Forelimb muscle (tissue), 1 donor: Measurements from ENCODE around the gene SCAF1. TPM values are rescaled to one million over a fixed set of nuclear protein-coding genes. Genes with fewer than 3 reads are reported as not detected.
A peak's percentile ranks its signal among the peaks of the same experiment; 100 is the strongest.

Source experiments
- DNase-seq: peaks from one replicate; pipeline ENCODE4 v3.0.0-alpha.2; 2013; ENCODE audit warnings: low read depth
- polyA plus RNA-seq: library from polyadenylated mRNA; unstranded; fragments of 120-200 nt; gene quantifications from one replicate; pipeline ENCODE4 v1.2.1, GENCODE V29; 2013; ENCODE audit not compliant: insufficient read length

SCAF1 gene
- polyA plus RNA-seq, 1 donor, result 29.9 TPM

DNA sequence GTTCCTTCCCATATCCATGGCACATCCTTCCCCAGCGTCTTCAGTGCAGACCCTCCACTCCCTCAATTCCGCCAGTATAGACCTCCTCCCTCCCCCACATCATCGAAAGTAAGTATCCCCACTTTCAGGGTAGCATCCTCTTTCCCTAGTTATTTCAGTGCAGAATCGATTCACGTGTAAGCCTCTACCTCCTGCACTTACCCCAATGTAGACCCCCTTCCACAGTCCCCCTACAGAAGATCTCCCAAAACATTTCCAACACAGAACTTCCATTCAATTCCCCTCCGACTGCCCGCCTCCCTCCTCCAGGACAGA is 23.0 kb downstream of the SCAF1 start:
- no peak for DNase-seq

DNA sequence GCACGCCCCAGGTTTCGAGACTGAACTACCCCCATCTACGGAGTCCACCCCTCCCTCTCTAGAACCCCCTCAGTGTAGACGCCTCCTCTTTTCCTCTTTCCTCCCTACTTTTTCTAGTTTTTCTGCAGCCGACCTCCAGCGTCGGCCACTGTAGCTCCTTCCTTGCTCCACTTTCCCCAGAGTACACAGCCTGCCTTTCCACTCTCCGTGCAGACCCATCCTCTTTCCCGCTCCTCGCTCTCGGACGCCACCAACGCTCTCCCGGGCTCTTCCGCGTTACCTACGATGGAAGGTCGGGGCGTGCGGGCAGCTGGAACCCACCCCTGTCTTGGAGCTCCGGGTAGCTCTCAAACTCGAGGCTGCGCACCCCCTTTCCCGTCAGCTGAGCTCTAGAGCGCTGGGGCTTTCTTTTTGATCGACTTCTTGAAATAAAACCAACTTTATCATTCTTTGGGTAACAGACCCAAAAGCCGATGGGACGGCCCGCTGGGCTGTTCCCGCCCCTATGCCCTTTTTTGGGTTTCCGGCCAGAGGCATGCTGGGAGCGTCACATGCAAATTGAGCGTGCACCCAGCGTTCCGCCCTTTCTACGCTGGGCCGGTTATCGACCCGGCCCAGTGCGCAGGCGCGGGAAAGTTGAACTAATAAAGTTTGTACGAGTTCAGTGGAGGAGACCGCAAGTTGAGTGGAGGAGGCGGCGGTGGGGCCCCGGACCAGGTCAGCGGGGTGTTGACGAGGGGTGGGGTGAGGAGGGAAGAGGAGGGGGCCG is 23.5 kb downstream of the SCAF1 start, which contains the start of the genes BCL2L12 and IRF3:
BCL2L12 (plus strand) TSS at position 583 of the 769 bp plus-strand sequence. CDS start 760 bp downstream, outside the sequence.
IRF3 (minus strand) TSS at position 507 of the 769 bp plus-strand sequence. CDS start 1,019 bp downstream, outside the sequence.
- peak; percentile 94 for DNase-seq

DNA sequence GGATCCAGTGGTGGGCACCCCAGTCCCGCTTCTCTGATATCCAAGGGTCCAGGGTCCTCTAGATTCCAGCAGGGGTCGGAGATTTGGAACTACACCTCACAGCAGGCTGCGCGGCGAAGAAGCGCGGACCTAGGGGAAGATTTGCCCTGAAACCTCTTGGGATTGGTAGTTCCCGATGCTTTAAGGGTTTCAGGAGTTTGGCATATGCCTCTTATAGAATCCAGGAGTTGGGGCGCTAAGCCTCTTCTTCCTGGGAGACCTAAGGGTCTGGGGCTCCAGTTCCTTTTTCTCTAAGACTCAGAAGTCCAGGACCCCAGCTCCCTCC is 24.1 kb downstream of the SCAF1 start:
- DNase-seq, result no peak

DNA sequence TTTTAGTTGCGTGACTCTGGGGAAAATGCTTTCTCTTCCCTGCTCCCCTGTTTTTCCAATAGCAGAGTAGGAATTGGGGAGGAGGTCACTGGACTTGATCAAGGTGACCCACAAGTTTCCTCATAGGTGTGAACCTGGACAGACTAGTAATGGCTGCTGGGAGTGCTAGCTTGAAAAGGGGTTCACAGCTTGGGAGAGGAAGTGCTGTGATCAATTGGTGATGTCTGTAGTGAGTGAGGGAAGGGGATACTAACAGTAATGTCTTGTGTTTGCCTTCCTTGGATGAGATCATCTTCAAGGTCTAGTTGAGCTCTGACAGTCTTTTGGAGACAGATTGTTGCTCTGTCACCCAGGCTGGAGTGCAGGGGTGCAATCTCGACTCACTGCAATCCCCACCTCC is 25.5 kb downstream of the SCAF1 start:
- no peak for DNase-seq

DNA sequence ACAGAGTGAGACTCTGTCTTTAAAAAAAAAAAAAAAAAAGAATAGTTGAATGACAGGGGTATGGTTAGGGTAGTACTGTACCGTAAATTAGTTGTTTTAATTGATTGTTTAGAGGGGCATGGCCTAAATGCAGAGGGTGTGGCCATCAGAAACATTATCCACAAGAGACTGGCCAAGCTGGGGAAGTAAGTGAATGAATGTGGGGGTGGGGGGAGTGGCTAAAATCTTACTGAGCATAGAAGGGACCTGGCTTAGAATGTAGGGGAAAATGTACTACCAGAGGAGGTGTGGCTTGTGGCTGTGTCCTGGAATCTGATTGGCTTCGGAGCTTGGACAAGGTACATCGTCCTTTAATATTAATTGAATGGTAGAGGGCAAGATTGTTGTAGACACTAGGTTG is 27.5 kb downstream of the SCAF1 start:
- DNase-seq, result no peak

DNA sequence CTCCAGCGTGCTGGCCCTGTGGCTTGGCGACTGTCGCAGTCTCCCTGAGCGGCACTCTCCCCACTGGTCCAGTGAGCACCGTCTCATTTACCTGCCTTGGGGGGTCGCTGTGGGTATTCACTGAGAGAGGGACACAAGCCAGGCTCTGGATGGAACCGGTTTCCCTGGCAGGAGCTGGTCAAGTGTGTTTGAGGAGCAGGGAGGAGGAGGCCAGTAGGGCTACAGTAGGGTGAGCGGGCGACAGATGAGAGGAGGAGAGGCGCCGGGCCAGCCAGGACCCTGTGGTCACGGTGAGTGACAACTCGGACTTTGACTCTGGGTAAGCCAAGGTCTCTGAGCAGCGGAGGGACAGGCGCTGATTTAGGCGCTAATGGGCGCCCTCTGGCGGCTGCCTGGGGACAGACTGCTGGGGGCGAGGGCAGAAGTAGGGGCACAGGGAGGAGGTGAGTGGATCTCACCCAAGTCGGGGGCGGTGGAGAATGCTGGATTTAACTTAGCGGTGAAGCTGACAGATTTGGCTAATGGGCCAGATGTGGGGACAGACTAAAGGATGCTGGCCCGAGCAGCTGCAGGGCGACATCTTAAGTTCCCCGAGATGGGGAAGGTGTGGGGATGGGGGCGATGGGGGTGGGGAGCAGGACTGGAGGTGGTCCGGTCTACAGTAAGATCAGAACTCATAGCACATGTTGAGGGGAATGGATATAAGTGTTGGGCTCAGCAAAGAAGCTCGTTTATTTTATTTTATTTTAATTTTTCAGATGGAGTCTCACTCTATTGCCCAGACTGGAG is 30.3 kb downstream of the SCAF1 start:
- no peak for DNase-seq

DNA sequence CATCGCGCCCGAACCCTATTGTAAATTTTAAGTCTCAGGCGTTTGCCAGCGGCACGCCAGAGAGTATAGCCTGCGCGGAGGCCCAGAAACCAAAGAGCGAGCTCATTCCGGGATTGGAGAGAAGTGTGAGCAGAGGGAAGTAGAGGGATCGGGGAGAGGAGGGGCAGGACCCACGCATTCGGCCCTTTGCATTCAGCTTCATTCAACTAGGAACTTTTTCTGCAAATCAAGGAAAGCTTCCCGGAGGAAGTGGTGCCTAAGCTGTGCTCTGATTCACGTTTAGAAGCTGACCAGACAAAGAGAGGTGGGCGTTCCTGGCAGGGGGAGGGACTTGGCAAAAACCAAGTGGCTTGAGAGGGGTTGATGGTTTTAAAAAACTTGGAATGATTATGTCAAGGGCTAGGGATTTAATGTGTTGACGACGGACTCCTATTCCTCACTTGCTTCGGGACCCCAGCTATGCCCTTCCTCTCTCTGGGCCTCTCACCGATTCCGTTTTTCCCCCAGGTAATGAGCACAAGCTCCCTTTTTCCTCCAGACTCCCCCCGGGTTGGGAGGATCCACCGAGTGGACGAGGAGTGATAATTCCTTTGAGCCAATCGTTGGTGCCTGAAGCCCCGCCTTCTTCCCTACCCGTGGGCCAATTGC is 34.3 kb downstream of the SCAF1 start:
- peak; percentile 88 for DNase-seq

DNA sequence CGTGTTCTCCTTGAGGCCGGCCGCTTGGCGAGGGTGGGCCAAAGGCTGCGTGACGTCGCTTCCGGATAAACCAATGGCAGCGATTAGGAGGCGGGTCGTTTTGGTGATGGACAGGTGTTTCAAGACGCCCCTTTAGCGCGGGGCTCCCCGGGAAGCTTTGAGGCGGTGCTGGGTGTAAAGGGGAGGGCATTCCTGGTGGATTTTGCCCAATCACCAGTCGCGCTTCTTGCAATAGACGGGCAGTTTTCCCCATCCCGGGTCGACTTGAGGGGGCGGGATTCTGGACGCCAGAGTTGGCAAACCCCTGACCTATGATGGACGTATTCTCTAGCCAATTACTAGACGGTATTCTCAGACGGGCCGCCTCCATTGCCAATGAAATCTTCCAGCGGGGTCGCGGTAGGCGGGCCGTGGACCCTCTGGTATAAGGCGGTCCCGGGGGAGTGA is 34.8 kb downstream of the SCAF1 start:
- DNase-seq, result peak; percentile 100

DNA sequence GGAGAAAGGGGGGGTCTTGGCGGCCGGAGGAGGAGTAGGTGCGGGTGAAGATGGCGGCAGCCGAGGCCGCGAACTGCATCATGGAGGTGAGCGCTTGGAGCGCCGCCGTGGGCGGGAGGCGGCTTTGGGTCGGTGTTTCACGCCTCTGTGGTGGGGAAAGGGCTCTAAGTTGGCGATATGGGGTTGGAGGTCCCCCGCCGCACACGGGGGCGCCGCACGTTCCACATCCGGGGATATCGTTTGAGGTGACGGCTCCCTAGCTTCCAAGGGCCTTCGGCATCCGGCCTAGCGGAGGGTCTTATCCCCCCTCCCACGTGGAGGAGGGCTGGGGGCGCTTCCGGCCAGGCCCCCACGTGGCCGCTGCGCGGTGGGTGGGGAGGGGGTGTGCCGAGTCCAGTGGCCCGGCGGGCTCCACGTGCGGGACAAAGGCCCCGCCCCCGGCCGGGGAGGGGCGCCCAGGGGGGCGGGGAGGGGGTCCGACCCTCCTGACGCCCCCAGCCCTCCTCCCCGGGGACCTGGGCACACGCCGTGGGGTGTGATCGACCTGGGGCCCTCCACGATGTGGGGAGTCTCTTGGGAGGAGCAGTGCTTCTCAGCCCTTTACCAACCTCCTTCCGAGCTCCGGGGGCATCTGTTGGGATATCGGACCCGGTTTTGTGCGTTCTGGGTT is 35.4 kb downstream of the SCAF1 start, which contains the start of gene PRMT1:
PRMT1 (plus strand) TSS at position 41 of the 670 bp plus-strand sequence; CDS start at position 51, 10 bp downstream.
- DNase-seq, result no peak

DNA sequence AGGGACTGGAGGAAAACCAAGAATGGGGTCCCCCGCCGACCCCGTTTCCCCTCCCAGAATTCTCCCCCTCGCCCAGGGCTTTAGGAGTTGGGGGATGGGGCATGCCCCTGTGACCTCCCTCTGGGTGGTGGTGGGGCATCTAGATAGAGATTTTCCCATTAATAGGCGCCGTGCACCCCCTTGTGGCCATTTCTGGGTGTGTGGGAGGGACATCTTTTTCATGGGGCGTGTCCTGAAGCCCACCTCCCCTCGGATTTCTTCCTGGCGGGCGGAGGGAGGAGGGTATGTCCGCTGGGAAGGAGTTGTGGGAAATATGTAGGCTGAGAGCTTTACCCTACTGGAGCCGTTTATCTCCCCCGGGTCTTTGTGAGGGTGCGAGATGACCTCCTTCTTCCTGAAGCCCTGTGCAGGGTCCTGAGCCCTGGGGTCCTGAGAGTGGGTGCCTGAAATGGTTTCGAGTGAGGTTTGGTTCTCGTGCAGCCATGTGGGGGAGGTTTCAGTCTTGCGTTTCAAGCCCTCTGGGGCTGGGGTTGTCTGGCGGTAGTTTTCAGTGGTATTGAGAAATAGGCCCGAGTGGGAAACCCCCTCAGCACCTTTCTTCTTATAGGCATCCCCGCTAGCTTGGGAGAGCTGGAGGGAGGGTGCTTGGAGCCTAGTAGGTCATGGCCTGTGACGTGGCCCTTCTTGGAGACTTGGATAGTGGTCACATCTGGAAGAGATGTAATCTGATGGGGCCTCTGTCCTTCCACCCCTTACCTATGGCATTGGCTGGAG is 36.1 kb downstream of the SCAF1 start:
- no peak for DNase-seq

DNA sequence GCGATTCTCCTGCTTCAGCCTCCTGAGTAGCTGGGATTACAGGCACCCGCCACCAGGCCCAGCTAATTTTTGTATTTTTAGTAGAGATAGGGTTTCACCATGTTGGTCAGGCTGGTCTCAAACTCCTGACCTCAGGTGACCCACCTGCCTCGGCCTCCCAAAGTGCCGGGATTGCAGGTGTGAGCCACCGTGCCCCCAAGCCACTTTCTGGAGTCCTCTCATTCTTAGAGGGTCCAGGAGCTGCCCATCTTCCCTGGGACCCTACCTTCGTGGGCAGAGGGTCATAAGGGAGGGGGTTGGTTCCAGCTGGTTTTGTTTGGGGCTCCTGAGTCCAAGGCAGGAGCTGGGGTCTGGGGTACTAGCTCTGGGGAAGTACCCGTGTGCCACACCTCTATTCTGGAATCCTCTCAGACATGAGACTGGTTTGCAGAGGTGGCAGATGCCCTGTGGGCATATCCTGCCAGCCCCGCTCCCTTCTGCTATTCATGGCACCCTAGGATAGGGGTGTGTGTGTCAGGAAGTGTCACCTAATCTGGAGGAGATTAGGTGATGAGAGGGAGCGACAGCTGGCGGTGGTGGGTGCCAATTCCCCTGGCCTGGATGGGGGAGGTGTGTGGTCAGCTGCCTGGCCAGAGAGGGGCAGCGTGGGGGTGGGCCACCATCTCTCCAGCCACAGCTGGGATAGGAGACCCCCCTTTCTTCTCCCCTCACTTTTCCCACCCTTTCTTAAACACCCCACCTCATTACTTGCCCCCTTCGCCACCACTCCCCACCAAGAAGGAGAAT is 37.2 kb downstream of the SCAF1 start:
- no peak for DNase-seq

DNA sequence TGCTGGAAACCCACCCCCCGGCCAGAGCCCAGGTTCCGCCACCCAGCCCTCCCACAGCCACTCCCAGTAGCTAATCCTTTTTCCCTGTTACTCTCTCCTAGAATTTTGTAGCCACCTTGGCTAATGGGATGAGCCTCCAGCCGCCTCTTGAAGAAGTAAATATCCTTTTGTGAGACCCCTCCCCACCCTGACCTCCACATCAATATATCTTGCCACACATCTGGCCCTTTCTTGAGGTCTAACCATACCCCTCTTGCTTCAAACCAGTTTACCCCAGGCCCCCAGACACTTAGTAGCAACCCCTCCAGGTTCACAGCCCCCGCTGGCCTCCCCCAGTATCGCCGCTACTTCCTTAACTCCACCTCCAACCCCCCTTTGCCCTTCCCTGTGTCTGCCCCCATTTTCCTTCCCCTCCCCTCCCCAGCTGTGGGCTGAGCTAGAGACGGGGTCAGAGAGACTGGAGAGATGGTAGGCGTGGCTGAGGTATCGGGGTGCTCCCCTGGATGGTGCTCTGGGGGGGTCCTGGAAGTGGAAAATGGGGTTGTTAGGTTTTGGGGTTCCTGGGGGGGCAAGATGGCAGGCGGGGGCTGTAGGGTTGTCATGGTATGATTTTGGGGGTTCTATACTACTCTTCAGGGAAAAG is 37.9 kb downstream of the SCAF1 start:
- DNase-seq, result no peak

DNA sequence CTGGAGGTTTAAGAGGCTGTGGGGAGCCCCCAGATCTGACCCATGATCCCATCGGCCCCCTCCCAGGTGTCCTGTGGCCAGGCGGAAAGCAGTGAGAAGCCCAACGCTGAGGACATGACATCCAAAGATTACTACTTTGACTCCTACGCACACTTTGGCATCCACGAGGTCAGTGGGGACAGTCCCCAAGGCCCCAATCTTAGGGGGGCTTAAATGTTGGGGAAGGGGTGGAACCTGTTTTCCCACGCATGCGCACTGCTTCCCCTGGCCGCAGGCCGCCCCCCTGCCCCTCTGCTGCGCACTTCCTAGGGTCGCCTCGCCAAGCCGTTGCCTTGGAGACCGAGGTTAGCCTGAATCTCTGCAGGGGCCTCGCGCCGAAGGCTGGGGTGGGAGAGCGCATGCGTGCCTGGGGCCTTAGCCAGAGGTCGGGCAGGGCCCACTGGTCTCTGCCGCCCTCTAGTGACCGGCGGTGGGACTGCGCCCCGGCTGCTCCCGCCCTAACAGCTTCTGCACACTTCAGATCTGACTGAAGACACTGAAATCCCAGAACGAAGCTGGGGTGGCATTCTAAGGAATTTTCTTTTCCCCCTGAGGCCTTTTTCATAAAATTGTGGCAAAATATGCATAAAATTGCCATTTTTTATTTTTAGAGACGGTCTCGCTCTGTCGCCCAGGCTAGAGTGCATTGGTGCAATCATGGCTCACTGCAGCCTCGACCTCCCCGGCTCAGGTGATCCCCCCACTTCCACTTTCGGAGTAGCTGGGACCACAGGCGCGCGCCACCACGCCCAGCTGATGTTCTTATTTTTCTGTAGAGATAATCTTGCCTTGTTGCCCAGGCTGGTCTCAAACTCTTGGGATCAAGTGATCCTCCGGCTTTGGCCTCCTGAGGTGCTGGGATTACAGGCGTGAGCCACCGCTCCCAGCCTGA is 38.7 kb downstream of the SCAF1 start:
- no peak for DNase-seq

DNA sequence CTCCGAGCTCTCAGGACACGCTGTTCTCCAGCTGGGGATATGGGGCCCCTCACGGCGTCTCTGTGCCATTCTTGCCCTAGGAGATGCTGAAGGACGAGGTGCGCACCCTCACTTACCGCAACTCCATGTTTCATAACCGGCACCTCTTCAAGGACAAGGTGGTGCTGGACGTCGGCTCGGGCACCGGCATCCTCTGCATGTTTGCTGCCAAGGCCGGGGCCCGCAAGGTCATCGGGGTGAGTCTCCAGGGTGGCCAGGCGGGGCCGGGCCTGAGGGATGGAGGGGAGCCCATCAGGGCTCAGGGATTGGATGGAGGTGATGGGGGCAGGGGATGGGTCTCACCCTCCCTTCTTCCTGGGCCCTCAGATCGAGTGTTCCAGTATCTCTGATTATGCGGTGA is 39.8 kb downstream of the SCAF1 start:
- no peak for DNase-seq

DNA sequence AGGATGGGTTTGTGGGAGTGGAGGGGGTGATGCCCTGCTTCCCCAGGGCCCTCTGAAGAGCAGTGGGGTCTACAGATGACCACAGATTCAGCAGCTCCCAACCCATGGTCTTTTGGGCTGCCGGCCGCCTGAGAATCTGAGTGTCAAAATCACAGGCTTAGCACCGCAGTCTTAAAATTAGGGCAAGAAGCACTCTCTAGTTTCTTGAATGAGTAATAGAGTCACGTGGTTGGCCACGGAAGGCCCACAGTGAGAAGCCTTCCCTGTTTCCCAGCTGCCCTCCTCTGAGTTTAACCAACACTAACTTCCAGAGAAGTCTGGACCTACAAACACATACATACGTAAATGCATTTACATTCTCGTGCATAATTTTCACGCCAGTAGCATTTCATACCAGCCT is 40.3 kb downstream of the SCAF1 start:
- DNase-seq, result no peak

DNA sequence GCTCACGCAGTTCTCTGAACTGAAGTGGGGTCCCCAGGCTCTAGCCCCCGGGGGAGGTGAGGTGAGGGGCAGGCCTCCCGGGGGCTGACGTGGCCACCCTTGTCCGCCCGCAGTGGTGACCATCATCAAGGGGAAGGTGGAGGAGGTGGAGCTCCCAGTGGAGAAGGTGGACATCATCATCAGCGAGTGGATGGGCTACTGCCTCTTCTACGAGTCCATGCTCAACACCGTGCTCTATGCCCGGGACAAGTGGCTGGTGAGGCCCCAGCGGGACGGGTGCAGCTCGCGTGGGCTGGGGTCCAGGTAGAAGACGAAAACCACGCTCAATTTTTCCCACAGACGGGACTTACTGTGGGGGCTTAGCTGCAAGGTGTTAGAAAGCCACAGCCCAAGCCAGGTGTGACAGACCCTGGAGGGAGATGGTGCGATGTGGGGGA is 41.8 kb downstream of the SCAF1 start:
- no peak for DNase-seq

DNA sequence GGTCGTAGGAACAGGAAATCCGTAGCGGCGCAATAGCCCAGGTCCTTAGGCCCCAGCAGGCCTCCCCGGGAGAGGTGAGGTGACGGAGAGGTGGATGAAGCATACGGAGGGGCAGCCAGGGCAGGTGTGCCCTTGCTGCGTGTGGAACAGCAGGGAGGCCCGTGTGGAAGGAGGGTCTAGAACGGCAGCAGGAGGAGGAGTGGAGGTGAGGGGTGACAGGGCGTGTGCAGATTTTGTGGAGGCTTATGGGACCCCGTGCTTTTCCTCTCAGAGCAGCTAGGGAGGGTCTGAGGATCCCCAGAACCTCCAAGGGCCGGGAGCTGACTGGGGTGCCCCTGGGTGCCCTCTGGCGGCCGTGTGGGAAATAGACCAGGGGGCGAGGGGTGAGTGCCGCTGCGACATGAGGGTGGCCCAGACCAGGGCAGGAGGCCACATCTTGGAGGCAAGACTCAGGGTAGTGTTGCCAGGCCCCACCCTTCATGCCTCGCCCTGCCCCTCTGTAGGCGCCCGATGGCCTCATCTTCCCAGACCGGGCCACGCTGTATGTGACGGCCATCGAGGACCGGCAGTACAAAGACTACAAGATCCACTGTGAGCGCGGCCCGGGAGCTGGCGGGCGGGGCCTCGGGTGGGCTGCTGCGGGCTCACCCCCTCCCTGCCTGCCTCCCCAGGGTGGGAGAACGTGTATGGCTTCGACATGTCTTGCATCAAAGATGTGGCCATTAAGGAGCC is 42.4 kb downstream of the SCAF1 start:
- no peak for DNase-seq

DNA sequence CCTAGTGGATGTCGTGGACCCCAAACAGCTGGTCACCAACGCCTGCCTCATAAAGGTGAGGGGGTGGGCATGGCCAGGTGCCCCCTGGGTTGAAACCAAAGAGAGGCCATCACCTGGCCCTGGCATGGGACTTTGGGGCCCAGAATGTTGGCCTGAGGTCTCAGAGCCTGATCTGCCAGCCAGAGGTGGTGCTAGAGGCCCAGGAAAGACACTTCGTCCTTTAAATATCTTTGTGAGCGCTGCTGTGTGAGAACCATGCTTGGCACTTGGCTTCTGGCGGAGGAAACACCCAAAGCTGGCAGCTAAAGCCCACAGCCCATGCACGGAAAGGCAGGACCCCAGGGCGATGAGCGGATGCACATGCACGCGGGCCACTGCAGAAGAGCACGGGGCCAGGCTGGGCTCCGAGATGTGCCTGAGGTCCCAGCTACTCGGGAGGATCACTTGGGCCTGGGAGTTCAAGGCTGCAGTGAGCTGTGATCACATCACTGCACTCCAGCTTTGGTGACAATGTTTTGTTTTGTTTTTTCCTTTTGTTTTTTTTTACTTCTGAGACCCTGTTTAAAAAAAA is 43.1 kb downstream of the SCAF1 start:
- no peak for DNase-seq
